Amygdala (tissue), 56 donors: ENCODE results near the gene EPHA4.
A peak's percentile ranks its signal among the peaks of the same experiment; 100 is the strongest.

Experiments used
- DNase-seq, 56 donors: peaks; one replicate each; lab custom pipeline; 2025; lab: John Stamatoyannopoulos, UW

EPHA4 gene

GRCh38 chr2:221449406-221449805 lies 122.7 kb downstream of the EPHA4 start:
- no peak for DNase-seq

GRCh38 chr2:221448844-221449390 lies 123.2 kb downstream of the EPHA4 start:
- DNase-seq = no peak

- no peak for DNase-seq
These were observed 123.9 kb downstream of the EPHA4 start for GRCh38 chr2:221448057-221448843.

- DNase-seq = no peak
These were observed 124.8 kb downstream of the EPHA4 start for GRCh38 chr2:221447310-221447709.

- DNase-seq = no peak
These were observed 126.0 kb downstream of the EPHA4 start for GRCh38 chr2:221446140-221446539.

GRCh38 chr2:221444106-221444505 lies 128.0 kb downstream of the EPHA4 start:
- no peak for DNase-seq

- no peak for DNase-seq
These were observed 128.5 kb downstream of the EPHA4 start for GRCh38 chr2:221443645-221444044.

- no peak for DNase-seq
These were observed 130.0 kb downstream of the EPHA4 start for GRCh38 chr2:221442128-221442527.

- no peak for DNase-seq
These were observed 132.2 kb downstream of the EPHA4 start for GRCh38 chr2:221439761-221440479.

- no peak for DNase-seq
These were observed 135.0 kb downstream of the EPHA4 start for GRCh38 chr2:221437056-221437455.

GRCh38 chr2:221435171-221435570 lies 136.9 kb downstream of the EPHA4 start:
- no peak for DNase-seq

GRCh38 chr2:221434142-221434541 lies 138.0 kb downstream of the EPHA4 start:
- DNase-seq = no peak

- no peak for DNase-seq
These were observed 140.6 kb downstream of the EPHA4 start for GRCh38 chr2:221431477-221431876.

- DNase-seq = peak in 4 of 56 donors; percentile 1 to 6 (median 2)
These were observed 142.2 kb downstream of the EPHA4 start for GRCh38 chr2:221429741-221430491.

GRCh38 chr2:221428896-221429295 lies 143.2 kb downstream of the EPHA4 start:
- no peak for DNase-seq

- peak in 27 of 56 donors; percentile 1 to 60 (median 10) for DNase-seq
These were observed 145.2 kb downstream of the EPHA4 start for GRCh38 chr2:221426929-221427328.

- no peak for DNase-seq
These were observed 146.2 kb downstream of the EPHA4 start for GRCh38 chr2:221425891-221426290.

- no peak for DNase-seq
These were observed 146.8 kb downstream of the EPHA4 start for GRCh38 chr2:221425353-221425752.

GRCh38 chr2:221423210-221423804 lies 148.8 kb downstream of the EPHA4 start:
- no peak for DNase-seq

- DNase-seq = no peak
These were observed 149.4 kb downstream of the EPHA4 start for GRCh38 chr2:221422516-221423209.
